HepG2 (cell line): Measurements from ENCODE around the gene NFATC4. TPM values are rescaled to one million over a fixed set of nuclear protein-coding genes. Genes with fewer than 3 reads are reported as not detected.

Source experiments
- ATF7-NPFF ChIP-seq: sonication (generic); formaldehyde crosslinking; IDR thresholded peaks from 2 replicates; pipeline ENCODE4 v1.8.1; 2023; ENCODE audit warnings: mild to moderate bottlenecking, low read depth, missing genetic modification reagents, moderate library complexity
- FOXO1 ChIP-seq: sonication (generic); formaldehyde crosslinking; IDR thresholded peaks from 2 replicates; pipeline ENCODE4 v1.4.0; 2020; ENCODE audit warnings: missing genetic modification reagents
- GLI4 ChIP-seq: sonication (generic); formaldehyde crosslinking; IDR thresholded peaks from 2 replicates; pipeline ENCODE4 v1.5.1; 2020; ENCODE audit warnings: missing genetic modification reagents, mild to moderate bottlenecking, moderate library complexity, borderline replicate concordance
- GTF2F1 ChIP-seq: fragments of 150-350 bp; IDR thresholded peaks from 2 replicates; pipeline ENCODE4 v1.6.1; 2014; ENCODE audit warnings: low read length
- HES4 ChIP-seq: sonication (generic); formaldehyde crosslinking; IDR thresholded peaks from 2 replicates; pipeline ENCODE4 v1.9.0; 2021; ENCODE audit warnings: mild to moderate bottlenecking, missing genetic modification reagents, borderline replicate concordance
- MAF1 ChIP-seq: sonication (generic); formaldehyde crosslinking; IDR thresholded peaks from 2 replicates; pipeline ENCODE4 v1.5.0; 2020; ENCODE audit warnings: missing genetic modification reagents, borderline replicate concordance
- MAFF ChIP-seq: IDR thresholded peaks from 2 replicates; pipeline ENCODE4 v1.6.1; 2011; ENCODE audit warnings: low read depth, low read length, improper control_type of control experiment
- NBN ChIP-seq: fragments of 450-650 bp; conservative IDR thresholded peaks from 2 replicates; pipeline ENCODE4 v1.6.1; 2017
- PHF8 ChIP-seq: sonication (generic); formaldehyde crosslinking; IDR thresholded peaks from 2 replicates; pipeline ENCODE4 v1.5.0; 2020; ENCODE audit warnings: missing genetic modification reagents
- POLR2AphosphoS2 ChIP-seq: IDR thresholded peaks from 2 replicates; pipeline ENCODE4 v1.6.1; 2011; ENCODE audit warnings: low read depth, low read length, improper control_type of control experiment
- REL ChIP-seq: sonication (generic); formaldehyde crosslinking; conservative IDR thresholded peaks from 2 replicates; pipeline ENCODE4 v1.8.0; 2022; ENCODE audit warnings: mild to moderate bottlenecking, missing genetic modification reagents, moderate library complexity
- REXO4 ChIP-seq: sonication (generic); formaldehyde crosslinking; IDR thresholded peaks from 2 replicates; pipeline ENCODE4 v1.8.0; 2022; ENCODE audit warnings: missing genetic modification reagents, mild to moderate bottlenecking, borderline replicate concordance
- SMARCE1 ChIP-seq: fragments of 450-650 bp; IDR thresholded peaks from 2 replicates; pipeline ENCODE4 v1.6.1; 2017; ENCODE audit warnings: borderline replicate concordance
- SRF ChIP-seq: IDR thresholded peaks from 2 replicates; pipeline ENCODE4 v1.6.1; 2011; ENCODE audit warnings: mild to moderate bottlenecking, low read depth, low read length, moderate library complexity
- SRSF1 ChIP-seq: fragments of 200-400 bp; formaldehyde crosslinking; optimal IDR thresholded peaks from 2 replicates; pipeline ENCODE3; 2017; ENCODE audit warnings: mild to moderate bottlenecking, low read depth, low read length, moderate library complexity
- SRSF9 ChIP-seq: fragments of 200-400 bp; formaldehyde crosslinking; IDR thresholded peaks from 2 replicates; pipeline ENCODE4 v1.6.1; 2018; ENCODE audit warnings: borderline replicate concordance, mild to moderate bottlenecking, low read depth, low read length; ENCODE audit not compliant: insufficient read depth, poor library complexity, severe bottlenecking
- ZFP62 ChIP-seq: sonication (generic); formaldehyde crosslinking; IDR thresholded peaks from 2 replicates; pipeline ENCODE4 v1.4.0; 2020; ENCODE audit warnings: missing genetic modification reagents
- ZNF207 ChIP-seq: fragments of 450-650 bp; IDR thresholded peaks from 2 replicates; pipeline ENCODE4 v1.6.1; 2016; ENCODE audit warnings: antibody characterized with exemption, borderline replicate concordance
- ZNF326 ChIP-seq: sonication (generic); formaldehyde crosslinking; IDR thresholded peaks from 2 replicates; pipeline ENCODE4 v1.4.0; 2020; ENCODE audit warnings: missing genetic modification reagents, borderline replicate concordance
- ZNF766 ChIP-seq: sonication (generic); formaldehyde crosslinking; IDR thresholded peaks from 2 replicates; pipeline ENCODE4 v1.5.0; 2020; ENCODE audit warnings: missing genetic modification reagents, borderline replicate concordance
- polyA plus RNA-seq, 8 experiments: library from polyadenylated mRNA; depleted of rRNA in 3 of 8; stranded (reverse) in 7 of 8; unstranded in 1 of 8; fragments of >200 nt; fragmentation: Illumina TruSeq in 4 of 8; extraction: Trizol in 4 of 8; gene quantifications; 2 replicates each; pipeline versions ENCODE4 v1.2.1 to v1.2.3, GENCODE V29; 2011 to 2016; ENCODE audit warnings: low read depth in 4 of 8, missing spikeins in 1 of 8, mixed read lengths in 1 of 8; ENCODE audit not compliant: insufficient read depth in 1 of 8
- total RNA-seq, 5 experiments: library from RNA; depleted of rRNA; stranded (reverse); fragments of >200 nt; fragmentation: Illumina TruSeq; extraction: Trizol; gene quantifications; 2 replicates each; pipeline ENCODE4 v1.2.3, GENCODE V29; 2016; ENCODE audit warnings: low read depth in 1 of 5
- TF ChIP-seq, protein P1 (sequence below): sonication (generic); formaldehyde crosslinking; IDR thresholded peaks from 2 replicates; pipeline ENCODE4 v1.5.0; 2020; ENCODE audit warnings: missing genetic modification reagents
- TF ChIP-seq, protein P2 (sequence below): sonication (generic); formaldehyde crosslinking; IDR thresholded peaks from 2 replicates; pipeline ENCODE4 v1.5.0; 2020; ENCODE audit warnings: missing genetic modification reagents
- TF ChIP-seq, protein P3 (sequence below): sonication (generic); formaldehyde crosslinking; conservative IDR thresholded peaks from 2 replicates; pipeline ENCODE4 v1.4.0; 2020; ENCODE audit warnings: missing genetic modification reagents
- TF ChIP-seq, protein P4 (sequence below): sonication (generic); formaldehyde crosslinking; IDR thresholded peaks from 2 replicates; pipeline ENCODE4 v1.9.0; 2021; ENCODE audit warnings: missing genetic modification reagents, borderline replicate concordance

NFATC4 gene
- total and polyA plus RNA-seq, 2 of the 13 experiments (the other 11 are each of a cell fraction or from before 2014, with no cell fraction given): 0.04 to 0.15 TPM

DNA sequence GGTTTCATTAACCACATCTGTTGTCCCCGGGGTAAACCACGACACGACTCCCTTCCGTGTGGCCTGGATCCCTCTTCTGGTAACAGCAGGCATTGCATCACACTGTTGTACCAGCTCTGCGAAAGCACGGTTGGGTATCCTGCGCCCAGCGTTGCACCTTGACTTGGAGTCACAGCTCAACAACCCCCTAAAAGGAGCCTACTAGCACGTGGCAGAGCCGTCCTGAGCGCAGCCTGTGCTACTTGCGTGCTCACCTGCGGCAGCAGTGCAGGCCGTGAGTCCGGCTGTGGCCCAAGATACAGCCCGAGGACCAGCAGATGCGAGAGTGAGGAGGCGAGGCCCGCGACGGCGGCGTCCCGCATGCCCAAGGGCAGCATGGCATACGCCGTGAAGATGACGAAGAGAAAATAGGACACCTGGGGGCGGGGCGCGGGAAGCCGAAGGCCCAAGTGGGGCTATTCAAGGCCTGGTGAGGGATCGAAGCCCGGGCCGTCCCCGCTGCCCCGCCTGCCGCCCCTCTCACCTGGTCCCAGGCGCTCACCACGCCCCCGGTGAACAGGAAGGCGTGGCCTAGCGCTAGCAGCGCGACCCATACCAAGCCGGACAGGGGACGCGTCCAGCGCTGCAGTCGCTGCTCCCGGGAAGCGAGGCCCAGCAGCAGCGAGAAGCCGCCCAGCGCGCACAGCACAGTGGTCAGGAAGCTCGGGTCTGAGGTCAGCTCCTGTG lies 35.6 kb upstream of the NFATC4 start (continued):
- TF ChIP-seq, protein P1, sequence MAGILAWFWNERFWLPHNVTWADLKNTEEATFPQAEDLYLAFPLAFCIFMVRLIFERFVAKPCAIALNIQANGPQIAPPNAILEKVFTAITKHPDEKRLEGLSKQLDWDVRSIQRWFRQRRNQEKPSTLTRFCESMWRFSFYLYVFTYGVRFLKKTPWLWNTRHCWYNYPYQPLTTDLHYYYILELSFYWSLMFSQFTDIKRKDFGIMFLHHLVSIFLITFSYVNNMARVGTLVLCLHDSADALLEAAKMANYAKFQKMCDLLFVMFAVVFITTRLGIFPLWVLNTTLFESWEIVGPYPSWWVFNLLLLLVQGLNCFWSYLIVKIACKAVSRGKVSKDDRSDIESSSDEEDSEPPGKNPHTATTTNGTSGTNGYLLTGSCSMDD: no peak
- no peak for TF ChIP-seq SRF
- no peak for TF ChIP-seq GTF2F1
- no peak; the same call in 1 of the 2 replicates for TF ChIP-seq ZNF326 (CRISPR knock-in tag)
- no peak for TF ChIP-seq SMARCE1
- peak; percentile 88; the same call in 1 of the 2 replicates for TF ChIP-seq HES4 (CRISPR knock-in tag)
- TF ChIP-seq PHF8 (CRISPR knock-in tag): peak; percentile 61
- TF ChIP-seq MAF1 (CRISPR knock-in tag): no peak
- TF ChIP-seq, protein P2, sequence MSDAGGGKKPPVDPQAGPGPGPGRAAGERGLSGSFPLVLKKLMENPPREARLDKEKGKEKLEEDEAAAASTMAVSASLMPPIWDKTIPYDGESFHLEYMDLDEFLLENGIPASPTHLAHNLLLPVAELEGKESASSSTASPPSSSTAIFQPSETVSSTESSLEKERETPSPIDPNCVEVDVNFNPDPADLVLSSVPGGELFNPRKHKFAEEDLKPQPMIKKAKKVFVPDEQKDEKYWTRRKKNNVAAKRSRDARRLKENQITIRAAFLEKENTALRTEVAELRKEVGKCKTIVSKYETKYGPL: no peak
- TF ChIP-seq ZNF766 (CRISPR knock-in tag): peak; percentile 5; the same call in 1 of the 2 replicates
- no peak for TF ChIP-seq ZNF207
- TF ChIP-seq, protein P3, sequence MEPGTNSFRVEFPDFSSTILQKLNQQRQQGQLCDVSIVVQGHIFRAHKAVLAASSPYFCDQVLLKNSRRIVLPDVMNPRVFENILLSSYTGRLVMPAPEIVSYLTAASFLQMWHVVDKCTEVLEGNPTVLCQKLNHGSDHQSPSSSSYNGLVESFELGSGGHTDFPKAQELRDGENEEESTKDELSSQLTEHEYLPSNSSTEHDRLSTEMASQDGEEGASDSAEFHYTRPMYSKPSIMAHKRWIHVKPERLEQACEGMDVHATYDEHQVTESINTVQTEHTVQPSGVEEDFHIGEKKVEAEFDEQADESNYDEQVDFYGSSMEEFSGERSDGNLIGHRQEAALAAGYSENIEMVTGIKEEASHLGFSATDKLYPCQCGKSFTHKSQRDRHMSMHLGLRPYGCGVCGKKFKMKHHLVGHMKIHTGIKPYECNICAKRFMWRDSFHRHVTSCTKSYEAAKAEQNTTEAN (CRISPR knock-in tag): no peak
- TF ChIP-seq REL (CRISPR knock-in tag): peak; percentile 95
- peak; percentile 31; the same call in 1 of the 2 replicates for TF ChIP-seq ATF7-NPFF (CRISPR knock-in tag)
- TF ChIP-seq POLR2AphosphoS2: no peak
- TF ChIP-seq FOXO1 (CRISPR knock-in tag): peak; percentile 86
- no peak for TF ChIP-seq GLI4 (CRISPR knock-in tag)
- no peak for TF ChIP-seq MAFF
- peak; percentile 51 for TF ChIP-seq SRSF1
- TF ChIP-seq NBN: no peak
- TF ChIP-seq REXO4 (CRISPR knock-in tag): no peak
- TF ChIP-seq ZFP62 (CRISPR knock-in tag): no peak
- TF ChIP-seq, protein P4, sequence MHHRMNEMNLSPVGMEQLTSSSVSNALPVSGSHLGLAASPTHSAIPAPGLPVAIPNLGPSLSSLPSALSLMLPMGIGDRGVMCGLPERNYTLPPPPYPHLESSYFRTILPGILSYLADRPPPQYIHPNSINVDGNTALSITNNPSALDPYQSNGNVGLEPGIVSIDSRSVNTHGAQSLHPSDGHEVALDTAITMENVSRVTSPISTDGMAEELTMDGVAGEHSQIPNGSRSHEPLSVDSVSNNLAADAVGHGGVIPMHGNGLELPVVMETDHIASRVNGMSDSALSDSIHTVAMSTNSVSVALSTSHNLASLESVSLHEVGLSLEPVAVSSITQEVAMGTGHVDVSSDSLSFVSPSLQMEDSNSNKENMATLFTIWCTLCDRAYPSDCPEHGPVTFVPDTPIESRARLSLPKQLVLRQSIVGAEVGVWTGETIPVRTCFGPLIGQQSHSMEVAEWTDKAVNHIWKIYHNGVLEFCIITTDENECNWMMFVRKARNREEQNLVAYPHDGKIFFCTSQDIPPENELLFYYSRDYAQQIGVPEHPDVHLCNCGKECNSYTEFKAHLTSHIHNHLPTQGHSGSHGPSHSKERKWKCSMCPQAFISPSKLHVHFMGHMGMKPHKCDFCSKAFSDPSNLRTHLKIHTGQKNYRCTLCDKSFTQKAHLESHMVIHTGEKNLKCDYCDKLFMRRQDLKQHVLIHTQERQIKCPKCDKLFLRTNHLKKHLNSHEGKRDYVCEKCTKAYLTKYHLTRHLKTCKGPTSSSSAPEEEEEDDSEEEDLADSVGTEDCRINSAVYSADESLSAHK (CRISPR knock-in tag): peak; percentile 80; the same call in 1 of the 2 replicates
- TF ChIP-seq SRSF9: no peak
